ENCODE data around the gene SGCA.

SGCA gene

GRCh38 chr17:50134206-50135110, 31.3 kb upstream of the SGCA start:
- no peak for DNase-seq

DNA sequence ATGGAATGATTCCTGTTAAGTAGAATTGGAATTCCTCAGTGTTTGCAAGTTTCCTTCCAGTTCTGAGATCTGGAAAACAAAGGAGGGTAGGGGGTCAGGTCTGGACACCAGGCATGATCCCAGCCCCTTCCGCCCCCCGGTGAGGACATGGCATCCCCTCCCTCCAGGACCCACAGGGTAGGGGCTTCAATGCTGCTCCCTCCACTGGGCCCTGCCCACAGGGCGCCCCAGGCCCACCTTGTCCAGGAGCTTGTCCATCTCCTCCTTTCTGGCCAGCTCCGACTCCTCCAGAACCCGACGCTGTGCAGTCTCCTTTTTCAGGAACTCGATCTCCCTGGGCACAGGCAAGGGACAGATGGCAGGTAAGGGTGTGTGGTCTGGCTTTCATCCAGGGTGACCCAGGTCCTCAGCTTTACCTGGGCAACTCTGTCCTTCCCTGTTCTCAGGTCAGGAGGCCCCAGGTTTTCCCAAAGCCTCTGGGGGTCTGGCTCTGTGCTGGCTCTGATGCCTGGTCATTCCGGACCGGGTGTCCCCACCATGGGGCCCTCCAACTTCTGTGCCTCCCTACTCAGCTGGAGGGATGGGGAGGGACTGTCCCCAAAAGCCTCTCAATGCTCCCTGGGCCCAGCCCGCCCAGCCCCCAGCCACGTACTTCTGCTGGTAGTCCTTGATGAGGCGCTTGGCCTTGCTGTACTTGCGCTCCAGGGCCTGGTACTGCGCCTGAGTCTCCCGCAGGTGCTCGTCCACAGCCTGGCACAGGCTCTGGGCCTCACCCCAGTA, 30.3 kb upstream of the SGCA start:
- no peak for DNase-seq

DNA sequence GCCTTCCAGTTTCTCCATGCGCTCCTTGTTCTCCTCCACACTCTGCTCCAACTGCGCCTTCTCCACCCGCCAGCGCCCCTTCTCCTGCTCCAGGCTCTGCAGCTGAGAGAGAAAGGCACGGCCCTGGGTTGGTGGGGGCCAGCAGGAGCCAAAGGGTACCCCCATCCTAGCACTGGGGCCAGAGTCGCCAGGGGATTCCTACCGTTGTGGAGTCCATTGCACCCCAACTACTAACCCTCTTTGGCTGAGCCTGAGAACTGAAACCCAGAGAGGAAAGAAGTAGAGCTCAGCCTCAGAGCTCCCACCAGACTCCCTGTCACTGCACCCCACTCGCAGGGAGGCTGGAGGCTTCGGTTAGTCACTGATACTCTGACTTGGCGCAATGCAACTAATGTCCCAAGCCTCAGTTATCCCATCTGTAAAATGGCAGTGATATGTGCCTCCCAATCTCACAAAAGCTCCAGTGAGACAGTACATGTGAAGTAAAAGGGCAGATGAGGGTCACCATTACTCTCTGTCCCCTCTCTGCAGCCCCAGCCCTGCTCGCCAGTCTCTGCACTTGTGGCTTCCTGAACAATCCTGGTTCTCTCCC, 29.6 kb upstream of the SGCA start:
- DNase-seq = no peak

DNA sequence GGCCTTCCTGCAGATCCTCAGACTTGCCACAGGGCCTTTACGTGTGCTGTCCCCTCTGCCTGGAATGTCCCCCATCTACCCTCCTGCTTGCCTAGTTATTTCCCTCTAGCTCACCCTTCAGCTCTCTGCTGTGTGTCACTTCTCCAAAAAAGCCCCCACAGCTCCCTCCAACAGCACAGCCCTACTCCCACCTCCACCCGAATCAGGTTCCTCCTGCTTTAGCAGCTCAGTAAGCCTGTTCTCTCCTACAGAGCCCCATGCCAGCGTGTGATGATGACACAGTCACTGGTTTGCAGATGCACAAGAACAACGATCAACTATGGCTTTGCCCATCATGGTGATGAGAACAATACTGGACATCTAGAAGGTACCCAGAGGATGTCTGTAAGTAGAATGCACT, 28.8 kb upstream of the SGCA start:
- no peak for DNase-seq

GRCh38 chr17:50139185-50139783, 26.5 kb upstream of the SGCA start:
- DNase-seq = no peak

DNA sequence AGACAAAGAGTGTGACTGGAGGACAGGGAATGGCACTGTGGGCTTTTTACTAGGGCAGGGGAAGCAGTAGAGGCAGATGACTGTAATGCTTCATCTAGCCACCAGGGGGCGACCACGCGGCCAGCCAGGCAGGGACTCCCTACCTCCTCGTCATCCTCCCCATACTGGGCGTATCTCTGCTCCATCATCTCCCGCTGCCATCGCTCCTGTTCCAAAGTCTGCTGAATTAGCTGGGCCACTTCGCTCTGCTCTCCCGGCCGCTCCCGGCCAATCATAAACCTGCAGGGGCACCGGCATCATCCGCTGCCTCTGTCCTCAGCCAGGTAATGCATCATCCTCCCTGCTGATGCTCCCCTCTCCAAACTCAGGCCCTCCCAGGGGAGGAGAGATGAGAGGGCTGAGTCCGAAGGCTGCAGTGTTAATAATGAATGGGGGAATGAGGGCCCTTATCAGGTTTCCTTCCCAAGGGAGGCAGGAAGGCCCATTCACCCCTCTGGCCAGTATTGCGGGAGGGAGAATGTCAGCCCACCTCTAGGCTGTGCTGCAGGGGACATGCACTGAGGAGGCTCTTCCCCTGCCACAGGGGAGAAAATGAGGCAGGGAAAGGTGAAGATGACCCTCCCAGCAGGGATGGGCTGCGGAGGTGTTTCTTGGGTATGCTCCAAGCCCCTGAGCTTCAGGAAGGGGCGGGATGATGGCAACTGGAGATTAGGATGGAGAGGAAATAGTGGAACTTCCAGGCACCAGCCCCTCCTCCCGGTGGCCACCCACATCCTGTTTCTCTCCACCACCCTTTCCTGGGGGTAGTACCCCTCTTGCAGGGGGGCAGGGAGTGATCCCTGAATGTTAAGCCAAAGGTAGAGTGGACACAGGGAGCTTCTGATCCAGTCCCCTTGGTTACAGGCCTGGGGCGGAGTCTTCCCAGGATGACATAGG, 25.6 kb upstream of the SGCA start:
- peak; percentile 92 for DNase-seq

DNA sequence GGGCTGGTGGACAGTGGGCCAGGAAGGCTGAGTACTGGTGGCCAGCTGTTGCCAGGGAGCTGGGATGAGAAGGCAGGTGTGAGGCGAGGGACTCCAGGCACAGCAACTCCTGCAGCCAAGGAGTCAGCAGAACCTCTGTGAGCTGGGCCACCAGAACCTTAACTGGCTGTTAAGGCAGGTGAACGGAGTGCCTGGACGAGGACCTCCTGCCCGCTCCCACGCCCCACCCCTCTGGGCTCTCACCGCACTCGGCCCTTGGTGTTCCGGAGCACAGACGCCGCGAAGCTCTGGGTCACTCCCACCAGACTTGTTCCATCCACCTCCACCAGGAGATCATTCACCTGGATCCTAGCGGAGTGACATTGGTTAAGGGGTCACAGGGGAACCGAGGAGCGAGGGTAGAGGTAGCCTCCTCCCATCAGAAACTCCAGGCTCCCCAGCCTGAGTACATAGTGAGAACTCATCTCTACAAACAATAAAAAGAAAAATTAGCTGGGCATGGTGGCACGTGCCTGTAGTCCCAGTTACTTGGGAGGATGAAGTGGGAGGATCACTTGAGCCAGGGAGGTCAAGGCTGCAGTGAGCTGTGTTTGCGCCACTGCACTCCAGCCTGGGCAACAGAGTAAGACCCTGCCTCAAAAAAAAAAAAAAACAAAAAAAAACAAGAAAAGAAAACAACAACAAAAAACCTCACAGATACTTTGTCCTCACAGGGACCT, 24.6 kb upstream of the SGCA start:
- no peak for DNase-seq

GRCh38 chr17:50141745-50142110, 24.1 kb upstream of the SGCA start:
- DNase-seq = no peak

- no peak for DNase-seq
These were observed 22.2 kb upstream of the SGCA start for GRCh38 chr17:50143461-50144176.

GRCh38 chr17:50144355-50144754, 21.4 kb upstream of the SGCA start:
- no peak for DNase-seq

GRCh38 chr17:50144845-50145531, 20.8 kb upstream of the SGCA start:
- DNase-seq = no peak

- no peak for DNase-seq
These were observed 20.1 kb upstream of the SGCA start for GRCh38 chr17:50145532-50146229.

GRCh38 chr17:50146230-50146926, 19.4 kb upstream of the SGCA start:
- DNase-seq = no peak

- DNase-seq = no peak
These were observed 18.7 kb upstream of the SGCA start for GRCh38 chr17:50146927-50147665.

- no peak for DNase-seq
These were observed 18.0 kb upstream of the SGCA start for GRCh38 chr17:50147841-50148225.

- DNase-seq = peak; percentile 86
These were observed 17.3 kb upstream of the SGCA start for GRCh38 chr17:50148226-50149090.

GRCh38 chr17:50149091-50149416, 16.8 kb upstream of the SGCA start:
- DNase-seq = no peak
